K562 (cell line): Measurements from ENCODE around the gene AP1M2. TPM values are rescaled to one million over a fixed set of nuclear protein-coding genes. Genes with fewer than 3 reads are reported as not detected.
A peak's percentile ranks its signal among the peaks of the same experiment; 100 is the strongest.

Experiments used
- C11orf30 ChIP-seq: fragments of 450-650 bp; IDR thresholded peaks from 2 replicates; pipeline ENCODE4 v1.6.1; 2016; ENCODE audit warnings: low read depth, mild to moderate bottlenecking
- CBX3 ChIP-seq, 2 experiments: IDR thresholded peaks; 1 replicate in 1 of 2; 2 replicates in 1 of 2; pipeline ENCODE4 v1.6.1; 2012; ENCODE audit warnings: inconsistent platforms in 2 of 2, low read length in 2 of 2, borderline replicate concordance in 1 of 2, control low read depth in 1 of 2
- HNRNPH1 ChIP-seq: fragments of 200-400 bp; formaldehyde crosslinking; optimal IDR thresholded peaks from 2 replicates; pipeline ENCODE3; 2017; ENCODE audit warnings: low read depth, mild to moderate bottlenecking, low read length, moderate library complexity
- HNRNPL ChIP-seq: fragments of 200-400 bp; formaldehyde crosslinking; IDR thresholded peaks from 2 replicates; pipeline ENCODE4 v1.6.1; 2017; ENCODE audit warnings: low read depth, mild to moderate bottlenecking, low read length
- LARP7 ChIP-seq: fragments of 450-650 bp; IDR thresholded peaks from 2 replicates; pipeline ENCODE4 v1.6.1; 2016
- NCOA1 ChIP-seq: fragments of 450-650 bp; IDR thresholded peaks from 2 replicates; pipeline ENCODE4 v1.6.1; 2016; ENCODE audit warnings: low read depth
- NKRF ChIP-seq: fragments of 450-650 bp; IDR thresholded peaks from 2 replicates; pipeline ENCODE4 v1.6.1; 2016; ENCODE audit warnings: borderline replicate concordance
- PATZ1 ChIP-seq: fragments of 250-450 bp; sonication (Bioruptor Pico); IDR thresholded peaks from 2 replicates; pipeline ENCODE4 v1.5.0; 2020; ENCODE audit warnings: mild to moderate bottlenecking, borderline replicate concordance
- PYGO2 ChIP-seq: fragments of 450-650 bp; IDR thresholded peaks from 2 replicates; pipeline ENCODE4 v1.6.1; 2016; ENCODE audit warnings: mild to moderate bottlenecking, missing genetic modification characterization, moderate library complexity, missing compliant biosample characterization
- RBM17 ChIP-seq: fragments of 200-400 bp; formaldehyde crosslinking; IDR thresholded peaks from 2 replicates; pipeline ENCODE4 v1.6.1; 2017; ENCODE audit warnings: low read depth, mild to moderate bottlenecking, low read length, borderline replicate concordance
- RUNX1 ChIP-seq: sonication (generic); IDR thresholded peaks from 2 replicates; pipeline ENCODE4 v1.6.1; 2016; ENCODE audit warnings: antibody characterized with exemption, low read depth
- SUPT5H ChIP-seq: fragments of 450-650 bp; IDR thresholded peaks from 2 replicates; pipeline ENCODE4 v1.6.1; 2016
- TAF15 ChIP-seq: fragments of 200-400 bp; formaldehyde crosslinking; IDR thresholded peaks from 2 replicates; pipeline ENCODE4 v1.6.1; 2017; ENCODE audit warnings: mild to moderate bottlenecking, low read depth, low read length, moderate library complexity
- TCF15 ChIP-seq: fragments of 250-450 bp; sonication (Bioruptor Pico); IDR thresholded peaks from 2 replicates; pipeline ENCODE4 v1.8.0; 2022; ENCODE audit warnings: moderate library complexity, mild to moderate bottlenecking, inconsistent platforms
- TEAD1 ChIP-seq, 2 experiments: fragments of 450-650 bp in 1 of 2; sonication (generic) in 1 of 2; formaldehyde crosslinking; IDR thresholded peaks; 2 replicates each; pipeline versions ENCODE4 v1.4.0 to v1.8.0; 2020 to 2022; ENCODE audit warnings: mild to moderate bottlenecking in 2 of 2, missing genetic modification reagents in 1 of 2
- ZFP36 ChIP-seq: fragments of 150-350 bp; IDR thresholded peaks from 2 replicates; pipeline ENCODE4 v1.6.1; 2018; ENCODE audit warnings: low read length, low read depth; ENCODE audit not compliant: partially characterized antibody
- ZNF165 ChIP-seq: fragments of 250-450 bp; sonication (Bioruptor Pico); IDR thresholded peaks from 2 replicates; pipeline ENCODE4 v1.4.0; 2020; ENCODE audit warnings: borderline replicate concordance
- ZNF583 ChIP-seq: fragments of 250-450 bp; sonication (Bioruptor Pico); IDR thresholded peaks from 2 replicates; pipeline ENCODE4 v1.4.0; 2020
- polyA plus RNA-seq, 8 experiments: library from polyadenylated mRNA; depleted of rRNA in 4 of 8; stranded (reverse) in 5 of 8; unstranded in 3 of 8; fragments of >200 nt; fragmentation: Nextera tagmentation in 2 of 8; fragmentation: Illumina TruSeq in 1 of 8; extraction: Ambion mirVana in 2 of 8; extraction: Trizol in 1 of 8; gene quantifications; 2 replicates each; pipeline versions ENCODE4 v1.2.1 to v1.2.3, GENCODE V29; 2011 to 2014; ENCODE audit warnings: inconsistent platforms in 1 of 8, missing spikeins in 1 of 8
- total RNA-seq, 7 experiments: library from RNA; depleted of rRNA in 6 of 7; stranded (reverse); fragments of >200 nt in 6 of 7; fragmentation: Illumina TruSeq in 2 of 7; extraction: Trizol in 2 of 7; gene quantifications; 2 replicates each; pipeline versions ENCODE4 v1.2.1 to v1.2.3, GENCODE V29; 2011 to 2021; ENCODE audit warnings: low replicate concordance in 1 of 7
- TF ChIP-seq, protein P1 (sequence below): fragments of 200-800 bp; sonication (Bioruptor generic); IDR thresholded peaks from 2 replicates; pipeline ENCODE4 v1.6.1; 2017; ENCODE audit warnings: missing genetic modification characterization, missing compliant biosample characterization
- TF ChIP-seq, protein P2 (sequence below), 2 experiments: fragments of 450-650 bp; conservative IDR thresholded peaks; 2 replicates each; pipeline ENCODE4 v1.6.1; 2017; ENCODE audit warnings: mild to moderate bottlenecking in 2 of 2, moderate library complexity in 2 of 2

AP1M2 gene
- total and polyA plus RNA-seq, 9 of the 15 experiments (the other 6 are each of a cell fraction or from before 2014, with no cell fraction given): 0.33 to 1.4 (median 0.89) TPM; not detected in 1

DNA sequence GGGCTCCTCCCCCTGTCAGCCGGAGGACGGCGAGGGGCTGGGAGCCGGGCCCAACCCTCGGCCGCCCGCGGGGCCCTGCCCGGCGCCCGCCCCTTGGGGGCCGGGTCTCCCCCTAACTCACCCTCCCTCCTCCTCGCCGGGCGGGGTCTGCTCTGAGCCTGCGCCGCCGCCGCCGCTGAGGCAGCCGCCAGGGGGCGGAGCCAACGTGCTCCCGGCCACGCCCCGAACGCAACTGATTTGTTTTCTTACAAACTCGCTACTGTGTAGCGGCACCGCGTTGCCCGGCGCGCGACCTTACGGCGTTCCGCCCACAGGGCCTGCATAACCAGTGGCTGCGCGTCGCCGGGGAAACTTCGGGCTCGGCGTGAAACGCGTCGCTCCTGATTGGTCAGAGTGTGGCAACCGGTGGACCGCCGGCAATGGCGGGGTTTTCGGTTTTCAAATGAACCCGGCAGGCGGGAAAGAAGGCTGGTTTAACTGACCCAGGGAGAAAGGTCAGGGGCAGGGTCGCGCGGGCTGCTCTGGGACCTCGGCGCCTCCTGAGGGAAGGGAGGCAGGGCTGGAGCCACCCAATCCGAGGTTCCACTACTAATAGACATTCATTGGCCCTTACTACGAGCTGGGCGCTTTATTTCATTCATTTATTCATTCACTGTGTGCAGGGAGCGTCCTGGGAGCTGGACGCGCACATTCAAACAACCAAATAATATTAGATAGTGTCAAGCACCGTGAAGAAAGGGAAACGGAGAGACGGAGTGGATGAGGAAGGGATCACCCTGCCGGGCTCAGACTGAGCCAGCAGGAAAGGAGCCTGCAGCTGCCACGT is 18.1 kb downstream of the AP1M2 start, which contains the start of gene CDKN2D (continued):
- TF ChIP-seq NKRF (peak; percentile 95; the same call in 1 of the 2 replicates), HNRNPH1 (no peak), RUNX1 (no peak), RBM17 (no peak), HNRNPL (no peak), TEAD1 (CRISPR knock-in tag; IDR thresholded peaks at IDR 0.05) (peak in 1 of 2 experiments; percentile 68; a peak in 2 of 4 replicates), TCF15 (CRISPR knock-in tag) (no peak), ZFP36 (no peak), CBX3 (IDR thresholded peaks at IDR 0.05; ENCODE audit: borderline replicate concordance in 1 of 2, low read length in 2 of 2) (peak in 1 of 2 experiments; percentile 42; a peak in 1 of 3 replicates), SUPT5H (peak; percentile 69), PYGO2 (tag) (no peak), TAF15 (no peak), NCOA1 (no peak), C11orf30 (peak; percentile 58; the same call in 1 of the 2 replicates), PATZ1 (CRISPR knock-in tag) (no peak), ZNF165 (CRISPR knock-in tag) (no peak), LARP7 (no peak), ZNF583 (CRISPR knock-in tag) (no peak)
- TF ChIP-seq, protein P1, sequence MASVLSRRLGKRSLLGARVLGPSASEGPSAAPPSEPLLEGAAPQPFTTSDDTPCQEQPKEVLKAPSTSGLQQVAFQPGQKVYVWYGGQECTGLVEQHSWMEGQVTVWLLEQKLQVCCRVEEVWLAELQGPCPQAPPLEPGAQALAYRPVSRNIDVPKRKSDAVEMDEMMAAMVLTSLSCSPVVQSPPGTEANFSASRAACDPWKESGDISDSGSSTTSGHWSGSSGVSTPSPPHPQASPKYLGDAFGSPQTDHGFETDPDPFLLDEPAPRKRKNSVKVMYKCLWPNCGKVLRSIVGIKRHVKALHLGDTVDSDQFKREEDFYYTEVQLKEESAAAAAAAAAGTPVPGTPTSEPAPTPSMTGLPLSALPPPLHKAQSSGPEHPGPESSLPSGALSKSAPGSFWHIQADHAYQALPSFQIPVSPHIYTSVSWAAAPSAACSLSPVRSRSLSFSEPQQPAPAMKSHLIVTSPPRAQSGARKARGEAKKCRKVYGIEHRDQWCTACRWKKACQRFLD (CRISPR knock-in tag): no peak; the same call in 1 of the 2 replicates
- TF ChIP-seq, protein P2, sequence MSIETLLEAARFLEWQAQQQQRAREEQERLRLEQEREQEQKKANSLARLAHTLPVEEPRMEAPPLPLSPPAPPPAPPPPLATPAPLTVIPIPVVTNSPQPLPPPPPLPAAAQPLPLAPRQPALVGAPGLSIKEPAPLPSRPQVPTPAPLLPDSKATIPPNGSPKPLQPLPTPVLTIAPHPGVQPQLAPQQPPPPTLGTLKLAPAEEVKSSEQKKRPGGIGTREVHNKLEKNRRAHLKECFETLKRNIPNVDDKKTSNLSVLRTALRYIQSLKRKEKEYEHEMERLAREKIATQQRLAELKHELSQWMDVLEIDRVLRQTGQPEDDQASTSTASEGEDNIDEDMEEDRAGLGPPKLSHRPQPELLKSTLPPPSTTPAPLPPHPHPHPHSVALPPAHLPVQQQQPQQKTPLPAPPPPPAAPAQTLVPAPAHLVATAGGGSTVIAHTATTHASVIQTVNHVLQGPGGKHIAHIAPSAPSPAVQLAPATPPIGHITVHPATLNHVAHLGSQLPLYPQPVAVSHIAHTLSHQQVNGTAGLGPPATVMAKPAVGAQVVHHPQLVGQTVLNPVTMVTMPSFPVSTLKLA (conservative IDR thresholded peaks at IDR 0.05): peak; percentile 96
